ENCODE measurements around the gene SNAI3.

Gene SNAI3

DNA sequence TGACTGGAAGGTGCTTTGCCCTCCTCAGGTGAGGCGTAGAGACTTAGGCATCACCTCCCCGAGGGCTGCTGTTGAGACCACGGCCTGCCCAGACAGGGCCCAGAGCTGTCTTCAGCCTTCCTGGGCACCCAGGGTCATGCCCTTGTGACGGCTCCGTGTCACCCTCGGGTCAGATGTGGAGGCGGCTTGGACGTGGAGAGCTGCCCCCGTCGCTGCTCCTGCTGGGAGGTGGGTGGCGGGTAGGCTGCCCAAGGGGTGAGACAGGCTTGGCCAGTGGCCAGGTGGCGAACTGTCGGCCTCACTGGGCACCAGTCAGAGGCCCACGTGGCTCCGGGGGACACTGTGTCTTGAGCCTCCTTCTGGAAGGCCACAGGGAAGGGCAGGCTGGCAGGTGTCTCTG lies 8.9 kb upstream of the SNAI3 start:
- H3K4me2 ChIP-seq (ENCODE audit: low read depth, low read length, poor library complexity, severe bottlenecking): no peak overlapping the region
- no peaks in the 10 kb centered on the region for H3K27me3 ChIP-seq (ENCODE audit: insufficient read depth, low read length, poor library complexity, severe bottlenecking)
- no peaks in the 10 kb centered on the region for H3K9me3 ChIP-seq (ENCODE audit: insufficient read depth, low read depth, low read length)
- no peak overlapping the region for H3K9ac ChIP-seq (ENCODE audit: low read depth, low read length, poor library complexity, severe bottlenecking)
- no peaks in the 10 kb centered on the region for H3K36me3 ChIP-seq (ENCODE audit: insufficient read depth, low read length)
- TF ChIP-seq EZH2phosphoT487 (IDR thresholded peaks at IDR 0.05; ENCODE audit: borderline replicate concordance) (no peak), CTCF (conservative IDR thresholded peaks at IDR 0.05; ENCODE audit: low read length) (no peak)
- peaks cover under 1% of the 10 kb centered on the region for H3K4me1 ChIP-seq (ENCODE audit: insufficient read depth, low read length, poor library complexity, severe bottlenecking)
- no peak overlapping the region for H3K4me3 ChIP-seq (ENCODE audit: low read length, poor library complexity, severe bottlenecking)
- H3K79me2 ChIP-seq (ENCODE audit: insufficient read depth, low read length): 0 out of 2 replicates have a peak, but pooled peaks cover 2% of the 10 kb centered on the region
- no peaks in the 10 kb centered on the region for H3K9me2 ChIP-seq (replicated peaks; ENCODE audit: low read depth, low read length)
- no peak overlapping the region for H2AFZ ChIP-seq (ENCODE audit: low read length)
- no peaks in the 10 kb centered on the region for H4K20me1 ChIP-seq (ENCODE audit: insufficient read depth, low read length, poor library complexity, severe bottlenecking)
- no peaks in the 10 kb centered on the region for H3F3A ChIP-seq (ENCODE audit: low read depth)

GRCh38 chr16:88694221-88695087 lies 8.1 kb upstream of the SNAI3 start:
- Histone ChIP-seq H3K4me2 (ENCODE audit: low read depth, low read length, poor library complexity, severe bottlenecking) (no peak overlapping the region), H3K4me1 (ENCODE audit: insufficient read depth, low read length, poor library complexity, severe bottlenecking) (no peaks in the 10 kb centered on the region), H2AFZ (ENCODE audit: low read length) (no peak overlapping the region), H3K9me3 (ENCODE audit: insufficient read depth, low read depth, low read length) (no peaks in the 10 kb centered on the region), H3K79me2 (ENCODE audit: insufficient read depth, low read length) (no peaks in the 10 kb centered on the region), H4K20me1 (ENCODE audit: insufficient read depth, low read length, poor library complexity, severe bottlenecking) (no peaks in the 10 kb centered on the region), H3K27me3 (ENCODE audit: insufficient read depth, low read length, poor library complexity, severe bottlenecking) (no peaks in the 10 kb centered on the region), H3F3A (ENCODE audit: low read depth) (no peaks in the 10 kb centered on the region), H3K36me3 (ENCODE audit: insufficient read depth, low read length) (no peaks in the 10 kb centered on the region), H3K9me2 (replicated peaks; ENCODE audit: low read depth, low read length) (no peaks in the 10 kb centered on the region), H3K9ac (ENCODE audit: low read depth, low read length, poor library complexity, severe bottlenecking) (no peak overlapping the region), H3K4me3 (ENCODE audit: low read length, poor library complexity, severe bottlenecking) (no peak overlapping the region)
- TF ChIP-seq EZH2phosphoT487 (IDR thresholded peaks at IDR 0.05; ENCODE audit: borderline replicate concordance): no peak
- no peak for TF ChIP-seq CTCF (conservative IDR thresholded peaks at IDR 0.05; ENCODE audit: low read length)

GRCh38 chr16:88693420-88694177 lies 7.3 kb upstream of the SNAI3 start:
- no peaks in the 10 kb centered on the region for H3K4me1 ChIP-seq (ENCODE audit: insufficient read depth, low read length, poor library complexity, severe bottlenecking)
- TF ChIP-seq CTCF (conservative IDR thresholded peaks at IDR 0.05; ENCODE audit: low read length): no peak
- no peak for TF ChIP-seq EZH2phosphoT487 (IDR thresholded peaks at IDR 0.05; ENCODE audit: borderline replicate concordance)
- H4K20me1 ChIP-seq (ENCODE audit: insufficient read depth, low read length, poor library complexity, severe bottlenecking): no peaks in the 10 kb centered on the region
- H3K79me2 ChIP-seq (ENCODE audit: insufficient read depth, low read length): no peaks in the 10 kb centered on the region
- H3K4me3 ChIP-seq (ENCODE audit: low read length, poor library complexity, severe bottlenecking): no peak overlapping the region
- no peak overlapping the region for H3K4me2 ChIP-seq (ENCODE audit: low read depth, low read length, poor library complexity, severe bottlenecking)
- no peak overlapping the region for H3K9ac ChIP-seq (ENCODE audit: low read depth, low read length, poor library complexity, severe bottlenecking)
- no peak overlapping the region for H2AFZ ChIP-seq (ENCODE audit: low read length)
- H3K9me2 ChIP-seq (replicated peaks; ENCODE audit: low read depth, low read length): no peaks in the 10 kb centered on the region
- H3F3A ChIP-seq (ENCODE audit: low read depth): no peaks in the 10 kb centered on the region
- H3K36me3 ChIP-seq (ENCODE audit: insufficient read depth, low read length): no peaks in the 10 kb centered on the region
- H3K9me3 ChIP-seq (ENCODE audit: insufficient read depth, low read depth, low read length): no peaks in the 10 kb centered on the region
- no peaks in the 10 kb centered on the region for H3K27me3 ChIP-seq (ENCODE audit: insufficient read depth, low read length, poor library complexity, severe bottlenecking)
